SU-DHL-6 (cell line): ENCODE results near the gene FAM186B.

Experiments
- H2AFZ ChIP-seq: fragments of 200-600 bp; sonication (generic); 2 replicates; pipeline ENCODE4 v1.6.1; 2014; ENCODE audit warnings: low read depth, mild to moderate bottlenecking, moderate library complexity, mixed read lengths, antibody characterized with exemption, low read length; ENCODE audit not compliant: severe bottlenecking
- H3F3A ChIP-seq: fragments of 200-600 bp; shearing (Covaris generic); 2 replicates; pipeline ENCODE4 v1.6.0; 2016; ENCODE audit warnings: antibody characterized with exemption, mild to moderate bottlenecking; ENCODE audit not compliant: insufficient read depth
- H3K27ac ChIP-seq: fragments of 200-600 bp; sonication (generic); 2 replicates; pipeline ENCODE4 v1.5.1; 2016; ENCODE audit warnings: low read depth, mild to moderate bottlenecking, low read length, moderate library complexity, mixed read lengths
- H3K27me3 ChIP-seq: fragments of 200-600 bp; sonication (generic), shearing (Covaris generic); 2 replicates; pipeline ENCODE4 v1.6.0; 2014; ENCODE audit warnings: mild to moderate bottlenecking, low read length
- H3K36me3 ChIP-seq: fragments of 200-600 bp; sonication (generic); 2 replicates; pipeline ENCODE4 v1.6.1; 2014; ENCODE audit warnings: mild to moderate bottlenecking, low read length, mixed read lengths
- H3K4me2 ChIP-seq: fragments of 300-600, 200-600 bp; shearing (Covaris generic), sonication (generic); 2 replicates; pipeline ENCODE4 v1.6.0; 2014; ENCODE audit warnings: low read length, low read depth, mild to moderate bottlenecking; ENCODE audit not compliant: poor library complexity, severe bottlenecking
- H3K4me3 ChIP-seq: fragments of 200-600 bp; sonication (generic); 2 replicates; pipeline ENCODE4 v1.5.1; 2014; ENCODE audit warnings: antibody characterized with exemption, low read length, mild to moderate bottlenecking, mixed read lengths; ENCODE audit not compliant: insufficient read depth, poor library complexity, severe bottlenecking
- H3K79me2 ChIP-seq: fragments of 200-600 bp; sonication (generic); 2 replicates; pipeline ENCODE4 v1.6.1; 2014; ENCODE audit warnings: mild to moderate bottlenecking, low read length, moderate library complexity; ENCODE audit not compliant: insufficient read depth
- H3K9ac ChIP-seq: fragments of 200-600 bp; sonication (generic); 2 replicates; pipeline ENCODE4 v1.7.0; 2014; ENCODE audit warnings: mild to moderate bottlenecking, low read length
- H3K9me2 ChIP-seq: fragments of 200-600 bp; sonication (generic); replicated peaks from 2 replicates; pipeline ENCODE4 v1.6.1; 2014; ENCODE audit warnings: low read length; ENCODE audit not compliant: insufficient read depth
- H3K9me3 ChIP-seq: fragments of 200-600 bp; sonication (generic); 2 replicates; pipeline ENCODE4 v1.6.1; 2014; ENCODE audit warnings: low read length, mixed read lengths; ENCODE audit not compliant: insufficient read depth
- H4K20me1 ChIP-seq: fragments of 200-600 bp; sonication (generic); 2 replicates; pipeline ENCODE4 v1.6.1; 2014; ENCODE audit warnings: low read depth, mild to moderate bottlenecking, antibody characterized with exemption, low read length, moderate library complexity, mixed read lengths
- EZH2phosphoT487 ChIP-seq: fragments of 200-600 bp; sonication (generic), shearing (Covaris generic); conservative IDR thresholded peaks from 2 replicates; pipeline ENCODE4 v1.6.1; 2018; ENCODE audit warnings: mild to moderate bottlenecking, antibody characterized with exemption, low read length, moderate library complexity, mixed read lengths
- TF ChIP-seq, protein P1 (sequence below): fragments of 200-600 bp; sonication (generic); IDR thresholded peaks from one replicate; pipeline ENCODE4 v1.5.1; 2017; ENCODE audit warnings: antibody characterized with exemption, mild to moderate bottlenecking, low read length, moderate library complexity; ENCODE audit not compliant: insufficient read depth, poor library complexity, severe bottlenecking

The FAM186B gene

GRCh38 chr12:49647827-49648711 lies 42.6 kb upstream of the FAM186B start:
- Histone ChIP-seq H3K36me3 (no peaks in the 10 kb centered on the region), H4K20me1 (no peaks in the 10 kb centered on the region)

GRCh38 chr12:49646871-49647654 lies 41.6 kb upstream of the FAM186B start:
- Histone ChIP-seq H3K27ac (no peak overlapping the region), H3K4me2 (no peak overlapping the region)

More at GRCh38 chr12:49647827-49648711, 42.6 kb upstream of the FAM186B start:
- no peak for TF ChIP-seq EZH2phosphoT487
- TF ChIP-seq, protein P1, sequence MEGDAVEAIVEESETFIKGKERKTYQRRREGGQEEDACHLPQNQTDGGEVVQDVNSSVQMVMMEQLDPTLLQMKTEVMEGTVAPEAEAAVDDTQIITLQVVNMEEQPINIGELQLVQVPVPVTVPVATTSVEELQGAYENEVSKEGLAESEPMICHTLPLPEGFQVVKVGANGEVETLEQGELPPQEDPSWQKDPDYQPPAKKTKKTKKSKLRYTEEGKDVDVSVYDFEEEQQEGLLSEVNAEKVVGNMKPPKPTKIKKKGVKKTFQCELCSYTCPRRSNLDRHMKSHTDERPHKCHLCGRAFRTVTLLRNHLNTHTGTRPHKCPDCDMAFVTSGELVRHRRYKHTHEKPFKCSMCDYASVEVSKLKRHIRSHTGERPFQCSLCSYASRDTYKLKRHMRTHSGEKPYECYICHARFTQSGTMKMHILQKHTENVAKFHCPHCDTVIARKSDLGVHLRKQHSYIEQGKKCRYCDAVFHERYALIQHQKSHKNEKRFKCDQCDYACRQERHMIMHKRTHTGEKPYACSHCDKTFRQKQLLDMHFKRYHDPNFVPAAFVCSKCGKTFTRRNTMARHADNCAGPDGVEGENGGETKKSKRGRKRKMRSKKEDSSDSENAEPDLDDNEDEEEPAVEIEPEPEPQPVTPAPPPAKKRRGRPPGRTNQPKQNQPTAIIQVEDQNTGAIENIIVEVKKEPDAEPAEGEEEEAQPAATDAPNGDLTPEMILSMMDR, result no peak
- no peak overlapping the region for H3K9ac ChIP-seq
- no peaks in the 10 kb centered on the region for H3K79me2 ChIP-seq
- H3K4me3 ChIP-seq, result no peak overlapping the region
- H3K4me2 ChIP-seq, result no peak overlapping the region
- H3K27ac ChIP-seq, result no peak overlapping the region
- H3K9me2 ChIP-seq, result no peaks in the 10 kb centered on the region
- no peaks in the 10 kb centered on the region for H3F3A ChIP-seq
- no peak overlapping the region for H2AFZ ChIP-seq
- H3K27me3 ChIP-seq, result no peaks in the 10 kb centered on the region
- no peaks in the 10 kb centered on the region for H3K9me3 ChIP-seq

GRCh38 chr12:49646331-49646830 lies 40.9 kb upstream of the FAM186B start:
- H3K27me3 ChIP-seq, result no peaks in the 10 kb centered on the region
- no peaks in the 10 kb centered on the region for H4K20me1 ChIP-seq
- H3F3A ChIP-seq, result no peaks in the 10 kb centered on the region
- no peak overlapping the region for H2AFZ ChIP-seq
- H3K36me3 ChIP-seq, result no peaks in the 10 kb centered on the region
- no peak overlapping the region for H3K4me3 ChIP-seq
- H3K9ac ChIP-seq, result no peak overlapping the region
- H3K9me2 ChIP-seq, result no peaks in the 10 kb centered on the region
- no peak for TF ChIP-seq EZH2phosphoT487
- TF ChIP-seq, protein P1, result no peak
- H3K27ac ChIP-seq, result no peak overlapping the region
- H3K9me3 ChIP-seq, result no peaks in the 10 kb centered on the region
- H3K79me2 ChIP-seq, result no peaks in the 10 kb centered on the region
- H3K4me2 ChIP-seq, result no peak overlapping the region

More at GRCh38 chr12:49646871-49647654, 41.6 kb upstream of the FAM186B start:
- Histone ChIP-seq H3K79me2 (no peaks in the 10 kb centered on the region), H2AFZ (no peak overlapping the region), H3K9ac (no peak overlapping the region), H3F3A (no peaks in the 10 kb centered on the region), H3K27me3 (no peaks in the 10 kb centered on the region), H3K4me3 (no peak overlapping the region), H3K9me2 (no peaks in the 10 kb centered on the region), H3K9me3 (no peaks in the 10 kb centered on the region), H3K36me3 (no peaks in the 10 kb centered on the region), H4K20me1 (no peaks in the 10 kb centered on the region)
- TF ChIP-seq, protein P1, result no peak
- TF ChIP-seq EZH2phosphoT487, result no peak
